ACC112 (cell line): Measurements from ENCODE around the gene XAGE1B.
"Not testable (repeated sequence)": the region's sequence is repeated elsewhere in the genome, so short reads cannot be mapped to it uniquely, and the experiment has no call there.

Source experiments
- H2AFZ ChIP-seq: fragments of 200-600 bp; sonication (generic); one replicate; pipeline ENCODE4 v1.6.0; 2017; ENCODE audit warnings: antibody characterized with exemption, low read length; ENCODE audit not compliant: unreplicated experiment
- H3K27ac ChIP-seq: fragments of 200-600 bp; sonication (generic); 2 replicates; pipeline ENCODE4 v1.5.1; 2014; ENCODE audit warnings: low read depth, mild to moderate bottlenecking, antibody characterized with exemption, low read length, moderate library complexity
- H3K27me3 ChIP-seq: fragments of 200-600 bp; sonication (generic); 2 replicates; pipeline ENCODE4 v1.6.1; 2014; ENCODE audit warnings: mild to moderate bottlenecking, antibody characterized with exemption, low read length, moderate library complexity, mixed read lengths; ENCODE audit not compliant: insufficient read depth
- H3K36me3 ChIP-seq: fragments of 200-600 bp; sonication (generic); 2 replicates; pipeline ENCODE4 v1.6.1; 2016; ENCODE audit warnings: mild to moderate bottlenecking, antibody characterized with exemption, low read length, moderate library complexity, mixed read lengths; ENCODE audit not compliant: insufficient read depth
- H3K4me1 ChIP-seq: fragments of 200-600 bp; sonication (generic); one replicate; pipeline ENCODE4 v1.6.1; 2016; ENCODE audit warnings: low read length, mixed read lengths; ENCODE audit not compliant: insufficient read depth, unreplicated experiment, control insufficient read depth
- H3K4me3 ChIP-seq: fragments of 200-600 bp; sonication (generic); 2 replicates; pipeline ENCODE4 v1.5.1; 2014; ENCODE audit warnings: mild to moderate bottlenecking, low read depth, low read length
- H3K79me2 ChIP-seq: fragments of 200-600 bp; sonication (generic); one replicate; pipeline ENCODE4 v1.6.0; 2016; ENCODE audit warnings: low read length; ENCODE audit not compliant: control insufficient read depth, unreplicated experiment, insufficient read depth

Gene XAGE1B

DNA sequence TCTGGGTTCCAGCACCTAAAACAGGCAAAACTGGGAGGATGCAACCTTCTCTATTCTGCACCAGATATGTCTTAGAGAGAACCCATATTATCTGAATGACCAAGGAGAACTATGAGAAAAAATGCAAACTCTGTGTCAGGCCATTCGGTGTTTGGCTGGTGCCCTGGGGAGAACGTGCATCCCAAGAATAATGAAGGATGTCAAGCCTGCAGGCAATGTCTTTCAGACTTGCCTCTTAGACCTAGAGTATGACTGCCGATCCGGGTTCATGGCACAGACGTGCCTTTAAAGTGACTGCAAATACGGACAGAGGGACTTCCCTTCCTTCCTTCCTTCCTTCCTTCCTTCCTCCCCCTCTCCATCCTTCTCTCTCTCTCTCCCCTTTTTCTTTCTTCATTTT, 6.9 kb downstream of the XAGE1B start:
- no peaks in the 10 kb centered on the region for H3K4me1 ChIP-seq
- H2AFZ ChIP-seq = no peak overlapping the region
- no peak overlapping the region for H3K27ac ChIP-seq
- no peak overlapping the region for H3K4me3 ChIP-seq
- H3K36me3 ChIP-seq = no peaks in the 10 kb centered on the region
- H3K79me2 ChIP-seq = no peaks in the 10 kb centered on the region
- H3K27me3 ChIP-seq = no peaks in the 10 kb centered on the region

DNA sequence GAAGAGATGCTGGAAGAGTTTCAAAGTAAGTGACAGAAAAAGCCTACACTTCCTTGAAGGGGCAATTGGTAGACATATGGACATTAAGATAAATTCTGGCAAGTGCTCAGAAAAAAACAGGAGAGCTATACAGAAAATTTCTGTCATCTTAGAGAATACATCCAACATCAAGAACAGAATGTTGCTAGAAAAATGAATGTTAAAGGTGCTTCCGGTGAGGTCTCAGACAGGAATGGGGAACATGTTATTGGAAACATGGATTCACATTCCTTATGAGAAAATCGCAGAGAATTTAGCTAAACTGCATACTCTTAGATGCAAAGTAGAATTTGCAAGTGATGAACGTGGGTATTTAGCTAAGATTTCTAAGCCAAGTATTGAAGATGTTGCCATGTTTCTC, 9.5 kb downstream of the XAGE1B start:
- H3K27me3 ChIP-seq = no peaks in the 10 kb centered on the region
- H2AFZ ChIP-seq = no peak overlapping the region
- H3K4me3 ChIP-seq = no peak overlapping the region
- no peaks in the 10 kb centered on the region for H3K4me1 ChIP-seq
- no peaks in the 10 kb centered on the region for H3K79me2 ChIP-seq
- no peak overlapping the region for H3K27ac ChIP-seq
- no peaks in the 10 kb centered on the region for H3K36me3 ChIP-seq

DNA sequence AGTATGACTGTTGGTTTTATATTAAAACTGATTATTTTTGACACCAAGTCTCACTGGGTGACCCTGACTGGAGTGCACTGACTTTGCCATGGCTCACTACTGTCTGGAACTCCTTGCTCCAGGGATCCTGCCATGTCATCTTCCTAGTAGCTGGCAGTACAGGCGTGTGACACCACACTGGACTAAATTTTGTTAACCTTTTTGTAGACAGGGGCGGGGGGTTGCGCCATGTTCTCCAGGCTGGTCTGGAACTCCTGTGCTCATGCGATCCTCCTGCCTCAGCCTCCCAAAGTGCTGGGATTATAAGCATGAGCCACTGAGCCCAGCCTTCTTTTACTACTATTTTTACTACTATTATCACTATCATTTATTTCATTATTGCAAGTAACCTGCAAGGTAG, 12.3 kb downstream of the XAGE1B start:
- Histone ChIP-seq H3K4me3 (no peak overlapping the region), H3K27me3 (no peaks in the 10 kb centered on the region)

DNA sequence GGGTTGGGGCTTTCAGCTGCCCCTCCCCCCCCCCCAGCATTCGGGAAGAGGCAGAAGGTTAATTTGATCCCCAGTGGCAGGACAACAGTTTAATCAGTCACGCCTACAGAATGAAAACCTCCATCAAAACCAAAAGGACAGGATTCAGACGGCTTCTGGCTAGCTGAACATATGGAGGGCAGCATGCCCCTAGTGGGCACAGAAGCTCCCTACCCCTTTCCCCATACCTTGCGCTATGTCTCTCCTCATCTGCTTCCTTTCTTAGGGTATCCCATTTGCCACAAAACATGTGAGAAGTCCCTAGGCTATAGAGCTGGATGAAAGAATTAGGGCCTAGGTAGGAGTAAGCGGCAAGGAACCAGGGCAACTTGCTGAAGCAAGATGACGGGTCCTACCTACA, 15.5 kb downstream of the XAGE1B start:
- not testable (repeated sequence) for H2AFZ ChIP-seq, H3K36me3 ChIP-seq, H3K4me3 ChIP-seq

More for the DNA sequence above, 12.3 kb downstream of the XAGE1B start:
- H3K4me1 ChIP-seq = no peaks in the 10 kb centered on the region
- H3K36me3 ChIP-seq = no peaks in the 10 kb centered on the region
- H3K27ac ChIP-seq = no peak overlapping the region
- H2AFZ ChIP-seq = no peak overlapping the region
- no peaks in the 10 kb centered on the region for H3K79me2 ChIP-seq

DNA sequence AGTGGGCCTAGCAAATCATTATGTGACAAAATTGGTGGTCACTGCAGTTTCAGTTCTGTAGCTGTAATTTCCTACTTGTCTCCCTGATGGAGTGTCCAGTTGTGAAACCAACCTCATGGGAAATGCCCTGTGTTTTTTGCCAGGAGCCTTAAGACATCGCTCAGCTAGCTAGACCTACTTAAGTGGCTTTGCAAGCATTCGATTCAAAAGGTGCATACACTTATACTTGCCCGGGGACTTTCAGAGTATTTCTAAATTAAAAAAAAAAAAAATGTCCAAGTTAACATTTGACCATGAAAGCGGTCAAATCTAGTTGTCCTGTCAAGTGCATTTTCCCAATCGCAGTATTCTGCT, 20.5 kb downstream of the XAGE1B start:
- not testable (repeated sequence) for H3K27me3 ChIP-seq, H2AFZ ChIP-seq, H3K4me1 ChIP-seq, H3K4me3 ChIP-seq, H3K79me2 ChIP-seq, H3K36me3 ChIP-seq, H3K27ac ChIP-seq

More for the DNA sequence above, 15.5 kb downstream of the XAGE1B start:
- H3K27me3 ChIP-seq, H3K4me1 ChIP-seq, H3K27ac ChIP-seq, H3K79me2 ChIP-seq: not testable (repeated sequence)

DNA sequence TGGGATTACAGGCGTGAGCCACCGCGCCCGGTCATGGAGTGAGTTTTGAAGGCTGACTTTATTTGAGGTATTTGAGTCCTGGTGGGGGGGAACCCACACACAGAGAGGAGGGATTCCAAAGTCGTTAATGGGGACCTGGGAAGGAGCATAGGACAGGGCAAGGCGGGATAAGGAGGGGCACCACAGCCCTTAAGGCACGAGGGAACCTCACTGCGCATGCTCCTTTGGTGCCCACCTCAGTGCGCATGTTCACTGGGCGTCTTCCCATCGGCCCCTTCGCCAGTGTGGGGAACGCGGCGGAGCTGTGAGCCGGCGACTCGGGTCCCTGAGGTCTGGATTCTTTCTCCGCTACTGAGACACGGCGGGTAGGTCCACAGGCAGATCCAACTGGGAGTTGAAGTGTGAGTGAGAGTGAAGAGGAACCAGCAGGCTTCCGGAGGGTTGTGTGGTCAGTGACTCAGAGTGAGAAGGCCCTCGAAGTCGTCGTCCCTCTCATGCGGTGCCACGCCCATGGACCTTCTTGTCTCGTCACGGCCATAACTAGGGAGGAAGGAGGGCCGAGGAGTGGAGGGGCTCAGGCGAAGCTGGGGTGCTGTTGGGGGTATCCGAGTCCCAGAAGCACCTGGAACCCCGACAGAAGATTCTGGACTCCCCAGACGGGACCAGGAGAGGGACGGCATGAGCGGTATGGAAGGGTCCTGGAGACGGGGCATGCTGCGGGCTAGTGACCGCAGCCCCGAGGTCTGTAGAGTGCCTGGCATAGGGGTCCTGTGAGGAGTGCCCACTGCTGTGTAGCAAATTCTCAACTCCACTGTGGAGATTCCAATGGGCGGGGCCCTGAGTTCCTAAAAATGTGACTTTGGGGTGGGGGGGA, 21.1 kb downstream of the XAGE1B start, which contains the start of gene XAGE1A:
Gene XAGE1A, plus strand, starts transcription at position 264 of the 874 bp plus-strand sequence. CDS start 1,554 bp downstream, outside the sequence.
- not testable (repeated sequence) for H3K4me1 ChIP-seq, H3K79me2 ChIP-seq, H3K4me3 ChIP-seq, H3K36me3 ChIP-seq, H2AFZ ChIP-seq, H3K27ac ChIP-seq, H3K27me3 ChIP-seq

DNA sequence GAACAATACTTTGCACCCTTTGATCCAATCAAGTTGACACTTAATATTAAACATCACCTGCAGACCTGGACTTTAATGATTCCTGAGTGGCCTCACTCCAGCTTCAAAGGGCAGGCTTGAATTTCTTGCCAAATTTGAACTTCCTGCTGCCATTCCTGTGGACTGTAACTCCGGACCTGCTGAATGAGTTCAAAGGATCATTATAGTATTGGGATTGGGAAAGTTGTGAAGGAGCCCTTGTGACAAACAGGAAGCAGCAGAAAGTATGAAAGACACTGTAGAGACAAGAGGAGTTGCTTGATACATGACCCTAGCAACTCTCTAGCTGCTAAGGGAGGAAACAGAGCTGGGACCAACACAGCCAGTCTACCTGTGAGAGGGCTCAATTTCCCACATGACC, 45.6 kb downstream of the XAGE1B start:
- not testable (repeated sequence) for H3K79me2 ChIP-seq, H3K27ac ChIP-seq, H2AFZ ChIP-seq, H3K27me3 ChIP-seq, H3K4me3 ChIP-seq, H3K4me1 ChIP-seq, H3K36me3 ChIP-seq
